A549 treated with Hydrocortisone at 1 μM for 4 hours (cell line): ENCODE results near the gene ZNF565. TPM values are rescaled to one million over a fixed set of nuclear protein-coding genes. Genes with fewer than 3 reads are reported as not detected.

Source experiments
- total RNA-seq: library from RNA; stranded (reverse); fragments of 200-300 nt; extraction: Qiagen RNA extraction; gene quantifications from 5 replicates; pipeline ENCODE4 v1.2.3, GENCODE V29; 2022

Gene ZNF565
- total RNA-seq: 3.7 to 5.1 TPM (median 4.2 TPM) in 5 replicates

GRCh38 chr19:36214386-36215275 is at the start of gene ZNF565, which contains the start of gene ZNF146:
Gene ZNF565, minus strand, starts transcription at chr19:36214665. Its CDS starts 12,680 bp downstream, at chr19:36201985.
Gene ZNF146, plus strand, starts transcription at chr19:36215106. Its CDS starts 21,335 bp downstream, at chr19:36236441.

GRCh38 chr19:36152352-36153091 is 61.9 kb downstream of the ZNF565 start, which contains the start of gene COX7A1:
Gene COX7A1, minus strand, starts transcription at chr19:36152447. Its CDS starts 40 bp downstream, at chr19:36152407.

GRCh38 chr19:36139473-36140303 is 74.8 kb downstream of the ZNF565 start, which contains the start of gene CAPNS1:
Gene CAPNS1, plus strand, starts transcription at chr19:36140066. Its CDS starts 946 bp downstream, at chr19:36141012.

Other genes with a start within 250 kb of the ZNF565 start
- 28.9 to 48.5 TPM (median 46.4 TPM) in 5 replicates for gene SDHAF1, start 219.5 kb downstream of the ZNF565 start, total RNA-seq
- 0.18 to 0.29 TPM (median 0.22 TPM) in 5 replicates for gene SYNE4, start 205.9 kb downstream of the ZNF565 start, total RNA-seq
- 21.7 to 25.8 TPM (median 23.8 TPM) in 5 replicates for gene ALKBH6, start 200.5 kb downstream of the ZNF565 start, total RNA-seq
- 0.74 to 1.5 TPM (median 0.92 TPM) in 5 replicates for gene CLIP3, start 181.8 kb downstream of the ZNF565 start, total RNA-seq
- 5.8 to 7.9 TPM (median 7.3 TPM) in 5 replicates for gene THAP8, start 160.4 kb downstream of the ZNF565 start, total RNA-seq
- 23.1 to 26.0 TPM (median 25.2 TPM) in 5 replicates for gene WDR62, start 159.8 kb downstream of the ZNF565 start, total RNA-seq
- 0.17 to 0.60 TPM (median 0.36 TPM) in 4 of 5 replicates, not detected in the other for gene OVOL3, start 103.5 kb downstream of the ZNF565 start, total RNA-seq
- 201 to 261 TPM (median 248 TPM) in 5 replicates for gene POLR2I, start 99.8 kb downstream of the ZNF565 start, total RNA-seq
- gene TBCB, start 99.2 kb downstream of the ZNF565 start, total RNA-seq: 406 to 569 TPM (median 542 TPM) in 5 replicates
- gene CAPNS1, start 74.6 kb downstream of the ZNF565 start, total RNA-seq: 1,534 to 2,199 TPM (median 2,140 TPM) in 5 replicates
- not detected in 5 replicates for gene COX7A1, start 62.2 kb downstream of the ZNF565 start, total RNA-seq
- gene ZNF146, start 441 bp upstream of the ZNF565 start, total RNA-seq: 109 to 198 TPM (median 114 TPM) in 5 replicates
- gene ZFP14, start 164.5 kb upstream of the ZNF565 start, total RNA-seq: 1.1 to 2.4 TPM (median 2.2 TPM) in 5 replicates
- 1.5 to 2.1 TPM (median 1.8 TPM) in 5 replicates for gene ZFP82, start 204.0 kb upstream of the ZNF565 start, total RNA-seq